ENCODE data around the gene LEAP2.

DNA sequence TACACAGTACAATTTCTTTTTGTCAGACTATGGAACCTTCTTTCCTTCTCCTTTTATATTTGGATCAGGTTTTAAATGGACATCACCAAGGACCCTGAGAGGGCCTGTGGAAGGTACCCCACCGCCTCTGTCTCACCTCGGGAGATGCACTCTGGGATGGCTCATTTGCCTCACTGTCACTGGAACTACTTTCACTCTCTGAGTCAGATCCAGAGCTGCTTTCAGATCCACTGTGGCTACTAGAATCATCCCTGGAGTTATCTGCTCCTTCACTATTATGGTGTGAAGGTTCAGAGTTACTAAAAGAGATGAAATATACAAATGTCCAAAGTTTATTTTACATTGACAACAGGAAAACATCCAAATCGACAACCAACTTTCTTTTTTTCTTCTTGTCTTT lies 24.6 kb downstream of the LEAP2 start:
- TF ChIP-seq, protein P1, sequence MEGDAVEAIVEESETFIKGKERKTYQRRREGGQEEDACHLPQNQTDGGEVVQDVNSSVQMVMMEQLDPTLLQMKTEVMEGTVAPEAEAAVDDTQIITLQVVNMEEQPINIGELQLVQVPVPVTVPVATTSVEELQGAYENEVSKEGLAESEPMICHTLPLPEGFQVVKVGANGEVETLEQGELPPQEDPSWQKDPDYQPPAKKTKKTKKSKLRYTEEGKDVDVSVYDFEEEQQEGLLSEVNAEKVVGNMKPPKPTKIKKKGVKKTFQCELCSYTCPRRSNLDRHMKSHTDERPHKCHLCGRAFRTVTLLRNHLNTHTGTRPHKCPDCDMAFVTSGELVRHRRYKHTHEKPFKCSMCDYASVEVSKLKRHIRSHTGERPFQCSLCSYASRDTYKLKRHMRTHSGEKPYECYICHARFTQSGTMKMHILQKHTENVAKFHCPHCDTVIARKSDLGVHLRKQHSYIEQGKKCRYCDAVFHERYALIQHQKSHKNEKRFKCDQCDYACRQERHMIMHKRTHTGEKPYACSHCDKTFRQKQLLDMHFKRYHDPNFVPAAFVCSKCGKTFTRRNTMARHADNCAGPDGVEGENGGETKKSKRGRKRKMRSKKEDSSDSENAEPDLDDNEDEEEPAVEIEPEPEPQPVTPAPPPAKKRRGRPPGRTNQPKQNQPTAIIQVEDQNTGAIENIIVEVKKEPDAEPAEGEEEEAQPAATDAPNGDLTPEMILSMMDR (conservative IDR thresholded peaks at IDR 0.05; ENCODE audit: low read depth, low read length), result no peak
- no peak for TF ChIP-seq EZH2 (IDR thresholded peaks at IDR 0.05; ENCODE audit: low read length, unreplicated experiment)
